Measurements from ENCODE around the gene BATF2.
"Not testable (repeated sequence)": the region's sequence is repeated elsewhere in the genome, so short reads cannot be mapped to it uniquely, and the experiment has no call there.

BATF2 gene

GRCh38 chr11:64996327-64996709 lies 453 bp downstream of the BATF2 start:
- WGBS, 2 experiments = 79 to 82% methylated on average over 11 of the region's 11 CpGs
- H3K4me3 ChIP-seq (ENCODE audit: insufficient read depth, low read depth, low read length) = no peak overlapping the region
- no peaks in the 10 kb centered on the region for H3K36me3 ChIP-seq (ENCODE audit: control insufficient read depth, insufficient read depth, low read length)
- H3K4me1 ChIP-seq (ENCODE audit: control insufficient read depth, insufficient read depth, low read length) = no peaks in the 10 kb centered on the region
- no peaks in the 10 kb centered on the region for H3K27me3 ChIP-seq (ENCODE audit: control insufficient read depth, insufficient read depth, low read length, poor library complexity, severe bottlenecking)
- H3K27ac ChIP-seq (ENCODE audit: insufficient read depth, low read depth, low read length, poor library complexity, severe bottlenecking) = no peak overlapping the region
- no peaks in the 10 kb centered on the region for H3K9me3 ChIP-seq (ENCODE audit: control insufficient read depth, low read length)

GRCh38 chr11:64994318-64994717 lies 2.5 kb downstream of the BATF2 start:
- no peaks in the 10 kb centered on the region for H3K36me3 ChIP-seq (ENCODE audit: control insufficient read depth, insufficient read depth, low read length)
- no peak overlapping the region for H3K4me3 ChIP-seq (ENCODE audit: insufficient read depth, low read depth, low read length)
- no peak overlapping the region for H3K27ac ChIP-seq (ENCODE audit: insufficient read depth, low read depth, low read length, poor library complexity, severe bottlenecking)
- H3K9me3 ChIP-seq (ENCODE audit: control insufficient read depth, low read length) = no peaks in the 10 kb centered on the region
- no peaks in the 10 kb centered on the region for H3K4me1 ChIP-seq (ENCODE audit: control insufficient read depth, insufficient read depth, low read length)
- 90% methylated on average over 7 of the region's 7 CpGs for WGBS, 2 experiments
- no peaks in the 10 kb centered on the region for H3K27me3 ChIP-seq (ENCODE audit: control insufficient read depth, insufficient read depth, low read length, poor library complexity, severe bottlenecking)

DNA sequence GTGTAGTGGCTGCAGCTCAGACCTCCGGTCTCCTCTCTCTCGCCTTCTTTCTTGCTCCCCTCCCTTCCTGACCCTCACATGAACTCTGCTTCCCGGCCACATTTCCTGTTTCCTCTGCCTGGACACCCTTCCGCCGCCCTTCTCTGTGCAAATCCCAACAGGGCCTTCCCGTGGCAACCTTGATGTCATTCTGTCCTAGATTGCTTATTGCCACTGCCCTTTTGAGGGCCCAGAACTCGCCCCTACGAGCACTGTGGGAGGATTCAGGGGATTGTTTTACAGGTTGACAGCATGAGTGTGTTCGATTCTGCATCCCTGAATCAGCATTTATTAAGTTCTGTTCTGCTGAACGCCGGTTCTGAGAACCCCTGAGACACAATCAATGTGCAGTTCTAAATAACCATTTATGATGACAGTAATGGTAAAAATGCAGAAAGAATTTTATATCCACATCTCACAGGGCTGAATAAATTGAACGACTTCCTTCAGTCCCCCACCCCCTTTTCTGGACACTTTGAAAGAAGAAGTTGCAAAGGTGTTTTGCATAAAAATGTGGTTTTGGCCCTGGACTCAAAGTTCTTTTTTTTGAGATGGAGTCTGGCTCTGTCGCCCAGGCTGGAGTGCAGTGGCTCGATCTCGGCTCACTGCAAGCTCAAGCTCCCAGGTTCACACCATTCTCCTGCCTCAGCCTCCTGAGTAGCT lies 6.4 kb downstream of the BATF2 start:
- Histone ChIP-seq H3K9me3 (ENCODE audit: control insufficient read depth, low read length) (no peaks in the 10 kb centered on the region), H3K27ac (ENCODE audit: insufficient read depth, low read depth, low read length, poor library complexity, severe bottlenecking) (no peak overlapping the region), H3K4me3 (ENCODE audit: insufficient read depth, low read depth, low read length) (no peak overlapping the region), H3K27me3 (ENCODE audit: control insufficient read depth, insufficient read depth, low read length, poor library complexity, severe bottlenecking) (no peaks in the 10 kb centered on the region), H3K36me3 (ENCODE audit: control insufficient read depth, insufficient read depth, low read length) (no peaks in the 10 kb centered on the region), H3K4me1 (ENCODE audit: control insufficient read depth, insufficient read depth, low read length) (no peaks in the 10 kb centered on the region)
- 89% methylated on average over 15 of the region's 15 CpGs for WGBS, 2 experiments

DNA sequence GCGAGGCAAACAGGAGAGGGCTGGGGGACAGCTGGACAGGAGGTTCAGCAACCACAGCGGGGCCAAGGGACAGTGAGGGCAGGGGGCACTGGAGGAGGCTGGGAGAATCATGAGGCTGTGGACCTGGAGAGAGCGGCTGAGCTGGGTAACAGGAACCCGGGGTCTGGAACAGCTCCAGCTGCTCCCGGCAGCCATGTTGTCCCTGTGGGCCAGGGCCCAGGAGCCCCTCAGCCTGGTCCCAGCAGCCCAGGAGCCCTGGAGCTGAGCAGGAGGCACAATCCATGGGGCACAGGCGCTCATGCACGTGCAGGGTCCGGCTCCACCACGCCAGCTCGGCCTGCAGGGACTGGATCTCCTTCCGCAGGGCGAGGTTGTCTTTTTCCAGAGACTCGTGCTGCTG lies 7.4 kb downstream of the BATF2 start:
- H3K4me1 ChIP-seq (ENCODE audit: control insufficient read depth, insufficient read depth, low read length) = no peaks in the 10 kb centered on the region
- whole genome bisulfite sequencing, 2 experiments = 93 to 94% methylated on average over 13 of the region's 13 CpGs
- H3K27ac ChIP-seq (ENCODE audit: insufficient read depth, low read depth, low read length, poor library complexity, severe bottlenecking) = no peak overlapping the region
- H3K36me3 ChIP-seq (ENCODE audit: control insufficient read depth, insufficient read depth, low read length) = no peaks in the 10 kb centered on the region
- H3K9me3 ChIP-seq (ENCODE audit: control insufficient read depth, low read length) = no peaks in the 10 kb centered on the region
- no peak overlapping the region for H3K4me3 ChIP-seq (ENCODE audit: insufficient read depth, low read depth, low read length)
- H3K27me3 ChIP-seq (ENCODE audit: control insufficient read depth, insufficient read depth, low read length, poor library complexity, severe bottlenecking) = no peaks in the 10 kb centered on the region

GRCh38 chr11:64987998-64988854 lies 8.5 kb downstream of the BATF2 start:
- H3K4me3 ChIP-seq (ENCODE audit: insufficient read depth, low read depth, low read length) = no peak overlapping the region
- 86 to 88% methylated on average over 6 of the region's 6 CpGs for WGBS, 2 experiments
- H3K4me1 ChIP-seq (ENCODE audit: control insufficient read depth, insufficient read depth, low read length) = no peaks in the 10 kb centered on the region
- no peaks in the 10 kb centered on the region for H3K9me3 ChIP-seq (ENCODE audit: control insufficient read depth, low read length)
- no peaks in the 10 kb centered on the region for H3K27me3 ChIP-seq (ENCODE audit: control insufficient read depth, insufficient read depth, low read length, poor library complexity, severe bottlenecking)
- no peaks in the 10 kb centered on the region for H3K36me3 ChIP-seq (ENCODE audit: control insufficient read depth, insufficient read depth, low read length)
- H3K27ac ChIP-seq (ENCODE audit: insufficient read depth, low read depth, low read length, poor library complexity, severe bottlenecking) = no peak overlapping the region

DNA sequence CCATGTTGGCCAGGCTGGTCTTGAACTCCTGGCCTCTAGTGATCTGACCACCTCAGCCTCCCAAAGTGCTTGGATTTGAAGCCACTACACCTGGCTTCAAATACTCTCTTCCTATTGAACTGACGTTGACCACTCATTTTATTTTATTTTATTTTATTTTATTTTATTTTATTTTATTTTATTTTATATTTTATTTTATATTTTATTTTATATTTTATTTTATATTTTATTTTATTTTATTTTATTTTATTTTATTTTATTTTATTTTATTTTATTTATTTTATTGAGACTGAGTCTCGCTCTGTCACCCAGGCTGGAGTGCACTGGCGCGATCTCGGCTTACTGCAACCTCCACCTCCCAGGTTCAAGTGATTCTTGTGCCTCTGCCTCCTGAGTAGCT lies 13.4 kb downstream of the BATF2 start:
- H3K9me3 ChIP-seq (ENCODE audit: control insufficient read depth, low read length); H3K36me3 ChIP-seq (ENCODE audit: control insufficient read depth, insufficient read depth, low read length); H3K4me1 ChIP-seq (ENCODE audit: control insufficient read depth, insufficient read depth, low read length); H3K4me3 ChIP-seq (ENCODE audit: insufficient read depth, low read depth, low read length); H3K27me3 ChIP-seq (ENCODE audit: control insufficient read depth, insufficient read depth, low read length, poor library complexity, severe bottlenecking); H3K27ac ChIP-seq (ENCODE audit: insufficient read depth, low read depth, low read length, poor library complexity, severe bottlenecking): not testable (repeated sequence)
- WGBS, 2 experiments = 85 to 89% methylated on average over 4 of the region's 5 CpGs

- H3K4me3 ChIP-seq (ENCODE audit: insufficient read depth, low read depth, low read length) = no peak overlapping the region
- H3K27me3 ChIP-seq (ENCODE audit: control insufficient read depth, insufficient read depth, low read length, poor library complexity, severe bottlenecking) = no peaks in the 10 kb centered on the region
- no peaks in the 10 kb centered on the region for H3K36me3 ChIP-seq (ENCODE audit: control insufficient read depth, insufficient read depth, low read length)
- 82 to 88% methylated on average over 2 of the region's 2 CpGs for WGBS, 2 experiments
- no peaks in the 10 kb centered on the region for H3K9me3 ChIP-seq (ENCODE audit: control insufficient read depth, low read length)
- H3K4me1 ChIP-seq (ENCODE audit: control insufficient read depth, insufficient read depth, low read length) = no peaks in the 10 kb centered on the region
- no peak overlapping the region for H3K27ac ChIP-seq (ENCODE audit: insufficient read depth, low read depth, low read length, poor library complexity, severe bottlenecking)
These were observed 20.1 kb downstream of the BATF2 start for GRCh38 chr11:64976651-64977050.

- Histone ChIP-seq H3K27ac (ENCODE audit: insufficient read depth, low read depth, low read length, poor library complexity, severe bottlenecking) (no peak overlapping the region), H3K4me3 (ENCODE audit: insufficient read depth, low read depth, low read length) (no peak overlapping the region), H3K4me1 (ENCODE audit: control insufficient read depth, insufficient read depth, low read length) (no peaks in the 10 kb centered on the region), H3K9me3 (ENCODE audit: control insufficient read depth, low read length) (no peaks in the 10 kb centered on the region), H3K36me3 (ENCODE audit: control insufficient read depth, insufficient read depth, low read length) (no peaks in the 10 kb centered on the region), H3K27me3 (ENCODE audit: control insufficient read depth, insufficient read depth, low read length, poor library complexity, severe bottlenecking) (no peaks in the 10 kb centered on the region)
- WGBS, 2 experiments = 84 to 88% methylated on average over 5 of the region's 5 CpGs
These were observed 22.6 kb downstream of the BATF2 start for GRCh38 chr11:64974124-64974523.

DNA sequence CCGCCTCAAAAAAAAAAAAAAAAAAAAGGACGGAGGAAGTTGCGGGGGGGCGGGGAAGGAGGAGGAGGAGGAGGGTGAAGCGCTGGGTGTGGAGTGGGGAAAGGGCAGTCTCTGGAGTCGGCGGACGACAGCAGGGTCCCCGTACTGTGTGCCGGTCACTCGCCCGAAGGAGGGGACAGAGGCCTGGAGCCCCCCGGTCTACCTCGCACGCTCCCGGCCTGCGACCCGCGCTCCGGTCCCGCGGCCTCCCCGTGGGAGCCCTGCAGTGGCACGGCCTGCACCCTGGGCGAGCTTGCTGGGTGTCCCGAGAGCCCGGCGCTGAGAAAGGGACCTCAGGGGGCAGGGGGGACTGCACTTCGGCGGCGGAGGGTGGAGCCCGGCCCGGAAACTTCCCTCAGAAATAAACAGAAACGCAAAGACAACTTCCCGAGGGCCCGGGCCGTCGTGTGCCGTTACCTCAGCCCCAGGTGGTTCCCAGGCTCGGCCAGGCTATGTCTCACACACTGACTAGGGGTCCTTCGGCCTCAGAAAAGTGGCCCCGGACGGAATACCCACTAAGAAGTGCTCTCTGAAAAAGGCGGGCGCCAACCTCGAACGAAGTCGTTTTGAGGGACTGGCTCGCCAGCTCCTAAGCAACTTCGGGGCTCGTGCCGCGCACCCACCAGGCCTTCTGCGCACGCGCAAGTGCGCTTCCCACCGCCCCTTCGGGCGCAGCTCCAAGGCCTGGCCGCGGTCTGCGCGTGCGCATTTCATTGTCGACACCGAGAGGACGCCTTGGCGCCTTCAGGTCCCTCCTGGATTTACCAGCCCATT lies 25.1 kb downstream of the BATF2 start, which contains the start of gene MAJIN:
MAJIN (minus strand) TSS at position 688 of the 813 bp plus-strand sequence. CDS start 12,703 bp downstream, outside the sequence.
- Histone ChIP-seq H3K4me3 (ENCODE audit: insufficient read depth, low read depth, low read length) (no peak within 1 kb of the TSS), H3K27ac (ENCODE audit: insufficient read depth, low read depth, low read length, poor library complexity, severe bottlenecking) (no peak within 1 kb of the TSS), H3K27me3 (ENCODE audit: control insufficient read depth, insufficient read depth, low read length, poor library complexity, severe bottlenecking) (no peaks in the 10 kb centered on the region), H3K9me3 (ENCODE audit: control insufficient read depth, low read length) (no peaks in the 10 kb centered on the region), H3K36me3 (ENCODE audit: control insufficient read depth, insufficient read depth, low read length) (no peaks in the 10 kb centered on the region), H3K4me1 (ENCODE audit: control insufficient read depth, insufficient read depth, low read length) (no peaks in the 10 kb centered on the region)
- 92 to 93% methylated on average over 69 of the region's 69 CpGs for WGBS, 2 experiments

DNA sequence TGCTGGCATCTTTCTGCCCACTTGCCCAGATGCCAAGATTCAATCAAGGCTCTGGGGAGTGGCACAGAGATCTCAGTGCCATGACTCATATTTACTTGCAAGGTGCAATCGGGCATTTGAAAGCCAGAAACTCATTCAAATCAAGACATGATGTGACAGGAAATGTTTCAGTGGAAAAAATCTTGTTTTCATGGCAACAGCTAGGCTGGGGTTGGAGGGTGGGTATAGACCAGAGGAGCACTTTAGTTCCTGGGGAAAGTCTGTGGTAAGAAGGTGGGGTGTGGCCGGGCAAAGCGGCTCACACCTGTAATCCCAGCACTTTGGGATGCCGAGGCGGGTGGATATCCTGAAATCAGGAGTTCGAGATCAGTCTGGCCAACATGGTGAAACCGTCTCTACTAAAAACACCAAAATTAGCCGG lies 26.0 kb downstream of the BATF2 start:
- Histone ChIP-seq H3K27ac (ENCODE audit: insufficient read depth, low read depth, low read length, poor library complexity, severe bottlenecking) (no peak overlapping the region), H3K9me3 (ENCODE audit: control insufficient read depth, low read length) (no peaks in the 10 kb centered on the region), H3K4me3 (ENCODE audit: insufficient read depth, low read depth, low read length) (no peak overlapping the region), H3K36me3 (ENCODE audit: control insufficient read depth, insufficient read depth, low read length) (no peaks in the 10 kb centered on the region), H3K4me1 (ENCODE audit: control insufficient read depth, insufficient read depth, low read length) (no peaks in the 10 kb centered on the region), H3K27me3 (ENCODE audit: control insufficient read depth, insufficient read depth, low read length, poor library complexity, severe bottlenecking) (no peaks in the 10 kb centered on the region)
- 89 to 93% methylated on average over 8 of the region's 8 CpGs for WGBS, 2 experiments

All from ectodermal cell (in vitro differentiated cells).